HepG2 (cell line): ENCODE measurements around the gene CDYL. TPM values are rescaled to one million over a fixed set of nuclear protein-coding genes. Genes with fewer than 3 reads are reported as not detected.
A peak's percentile ranks its signal among the peaks of the same experiment; 100 is the strongest.

Experiments used
- KAT2B ChIP-seq: fragments of 150-350 bp; IDR thresholded peaks from 2 replicates; pipeline ENCODE4 v1.6.1; 2014; ENCODE audit warnings: low read depth, low read length, borderline replicate concordance
- KDM5B ChIP-seq: sonication (generic); formaldehyde crosslinking; IDR thresholded peaks from 2 replicates; pipeline ENCODE4 v1.4.0; 2020; ENCODE audit warnings: missing genetic modification reagents, mild to moderate bottlenecking, borderline replicate concordance
- NR3C1 ChIP-seq: sonication (generic); formaldehyde crosslinking; IDR thresholded peaks from 2 replicates; pipeline ENCODE4 v1.4.0; 2020; ENCODE audit warnings: missing genetic modification reagents
- RXRA ChIP-seq: sonication (generic); formaldehyde crosslinking; IDR thresholded peaks from 2 replicates; pipeline ENCODE4 v1.5.1; 2020; ENCODE audit warnings: missing genetic modification reagents
- SRSF9 ChIP-seq: fragments of 200-400 bp; formaldehyde crosslinking; IDR thresholded peaks from 2 replicates; pipeline ENCODE4 v1.6.1; 2018; ENCODE audit warnings: borderline replicate concordance, mild to moderate bottlenecking, low read depth, low read length; ENCODE audit not compliant: insufficient read depth, poor library complexity, severe bottlenecking
- ZNF567 ChIP-seq: sonication (generic); formaldehyde crosslinking; IDR thresholded peaks from 2 replicates; pipeline ENCODE4 v1.8.1; 2023; ENCODE audit warnings: mild to moderate bottlenecking, missing genetic modification reagents, borderline replicate concordance
- ZNF607 ChIP-seq: sonication (generic); formaldehyde crosslinking; IDR thresholded peaks from 2 replicates; pipeline ENCODE4 v1.5.1; 2020; ENCODE audit warnings: missing genetic modification reagents, mild to moderate bottlenecking, borderline replicate concordance
- polyA plus RNA-seq, 8 experiments: library from polyadenylated mRNA; depleted of rRNA in 3 of 8; stranded (reverse) in 7 of 8; unstranded in 1 of 8; fragments of >200 nt; fragmentation: Illumina TruSeq in 4 of 8; extraction: Trizol in 4 of 8; gene quantifications; 2 replicates each; pipeline versions ENCODE4 v1.2.1 to v1.2.3, GENCODE V29; 2011 to 2016; ENCODE audit warnings: low read depth in 4 of 8, missing spikeins in 1 of 8, mixed read lengths in 1 of 8; ENCODE audit not compliant: insufficient read depth in 1 of 8
- total RNA-seq, 5 experiments: library from RNA; depleted of rRNA; stranded (reverse); fragments of >200 nt; fragmentation: Illumina TruSeq; extraction: Trizol; gene quantifications; 2 replicates each; pipeline ENCODE4 v1.2.3, GENCODE V29; 2016; ENCODE audit warnings: low read depth in 1 of 5
- TF ChIP-seq, protein P1 (sequence below), 2 experiments: fragments of 450-650 bp in 1 of 2; sonication (generic) in 1 of 2; formaldehyde crosslinking in 1 of 2; IDR thresholded peaks; 2 replicates each; pipeline versions ENCODE4 v1.6.1 to v1.8.0; 2016 to 2022; ENCODE audit warnings: antibody characterized with exemption in 1 of 2, mild to moderate bottlenecking in 1 of 2, missing genetic modification reagents in 1 of 2
- TF ChIP-seq, protein P2 (sequence below): sonication (generic); formaldehyde crosslinking; IDR thresholded peaks from 2 replicates; pipeline ENCODE4 v1.5.1; 2020; ENCODE audit warnings: mild to moderate bottlenecking, missing genetic modification reagents, moderate library complexity
- TF ChIP-seq, protein P3 (sequence below): sonication (generic); formaldehyde crosslinking; IDR thresholded peaks from 2 replicates; pipeline ENCODE4 v1.4.0; 2020; ENCODE audit warnings: missing genetic modification reagents, borderline replicate concordance

Gene CDYL
- total and polyA plus RNA-seq, 2 of the 13 experiments (the other 11 are each of a cell fraction or from before 2014, with no cell fraction given) = 22.8 to 105 TPM

DNA sequence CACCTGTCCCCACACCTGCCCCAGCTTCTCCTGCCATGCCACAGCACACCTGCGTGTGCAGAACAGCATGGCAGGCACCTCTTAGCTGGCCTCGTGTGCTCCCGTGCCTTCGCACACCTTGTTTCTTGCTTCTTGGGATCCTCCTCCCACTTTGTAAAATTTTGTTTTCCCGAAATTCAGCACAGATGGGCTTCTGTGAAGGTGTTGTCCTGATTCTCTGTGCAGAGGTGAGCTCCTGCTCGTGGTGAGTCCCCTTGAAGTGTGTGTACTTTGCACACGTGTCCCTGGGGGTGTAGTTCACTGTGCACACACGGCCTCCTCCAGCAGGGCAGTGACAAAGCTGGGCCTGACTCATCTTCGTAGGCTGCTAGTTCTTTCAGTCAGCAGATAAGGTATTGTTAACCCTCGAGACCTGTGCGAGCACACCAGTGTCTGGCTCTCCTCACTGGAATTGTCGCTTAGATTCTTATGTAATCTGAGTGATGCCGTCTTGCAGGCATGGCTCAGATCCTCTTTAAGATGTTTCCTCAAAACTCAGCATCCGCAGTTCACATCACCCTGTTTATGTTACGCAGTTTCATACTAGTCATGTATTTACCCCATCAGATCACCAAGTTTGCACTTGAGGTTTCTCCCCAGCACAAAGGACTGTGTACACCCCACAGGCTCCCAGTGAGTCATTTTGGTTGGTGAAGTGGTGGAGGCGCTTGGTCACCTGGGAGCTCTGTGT lies 77.7 kb downstream of the CDYL start (continued):
- TF ChIP-seq, protein P1, sequence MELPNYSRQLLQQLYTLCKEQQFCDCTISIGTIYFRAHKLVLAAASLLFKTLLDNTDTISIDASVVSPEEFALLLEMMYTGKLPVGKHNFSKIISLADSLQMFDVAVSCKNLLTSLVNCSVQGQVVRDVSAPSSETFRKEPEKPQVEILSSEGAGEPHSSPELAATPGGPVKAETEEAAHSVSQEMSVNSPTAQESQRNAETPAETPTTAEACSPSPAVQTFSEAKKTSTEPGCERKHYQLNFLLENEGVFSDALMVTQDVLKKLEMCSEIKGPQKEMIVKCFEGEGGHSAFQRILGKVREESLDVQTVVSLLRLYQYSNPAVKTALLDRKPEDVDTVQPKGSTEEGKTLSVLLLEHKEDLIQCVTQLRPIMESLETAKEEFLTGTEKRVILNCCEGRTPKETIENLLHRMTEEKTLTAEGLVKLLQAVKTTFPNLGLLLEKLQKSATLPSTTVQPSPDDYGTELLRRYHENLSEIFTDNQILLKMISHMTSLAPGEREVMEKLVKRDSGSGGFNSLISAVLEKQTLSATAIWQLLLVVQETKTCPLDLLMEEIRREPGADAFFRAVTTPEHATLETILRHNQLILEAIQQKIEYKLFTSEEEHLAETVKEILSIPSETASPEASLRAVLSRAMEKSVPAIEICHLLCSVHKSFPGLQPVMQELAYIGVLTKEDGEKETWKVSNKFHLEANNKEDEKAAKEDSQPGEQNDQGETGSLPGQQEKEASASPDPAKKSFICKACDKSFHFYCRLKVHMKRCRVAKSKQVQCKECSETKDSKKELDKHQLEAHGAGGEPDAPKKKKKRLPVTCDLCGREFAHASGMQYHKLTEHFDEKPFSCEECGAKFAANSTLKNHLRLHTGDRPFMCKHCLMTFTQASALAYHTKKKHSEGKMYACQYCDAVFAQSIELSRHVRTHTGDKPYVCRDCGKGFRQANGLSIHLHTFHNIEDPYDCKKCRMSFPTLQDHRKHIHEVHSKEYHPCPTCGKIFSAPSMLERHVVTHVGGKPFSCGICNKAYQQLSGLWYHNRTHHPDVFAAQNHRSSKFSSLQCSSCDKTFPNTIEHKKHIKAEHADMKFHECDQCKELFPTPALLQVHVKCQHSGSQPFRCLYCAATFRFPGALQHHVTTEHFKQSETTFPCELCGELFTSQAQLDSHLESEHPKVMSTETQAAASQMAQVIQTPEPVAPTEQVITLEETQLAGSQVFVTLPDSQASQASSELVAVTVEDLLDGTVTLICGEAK (IDR thresholded peaks at IDR 0.05) = no peak
- TF ChIP-seq, protein P1 (CRISPR knock-in tag; IDR thresholded peaks at IDR 0.05) = 0 out of 2 replicates have a peak, but pooled peaks have one; percentile 35
- TF ChIP-seq ZNF607 = no peak
- TF ChIP-seq NR3C1 (CRISPR knock-in tag) = no peak
- TF ChIP-seq KAT2B = no peak
- peak; percentile 32; the same call in 1 of the 2 replicates for TF ChIP-seq RXRA (CRISPR knock-in tag)
- TF ChIP-seq, protein P2, sequence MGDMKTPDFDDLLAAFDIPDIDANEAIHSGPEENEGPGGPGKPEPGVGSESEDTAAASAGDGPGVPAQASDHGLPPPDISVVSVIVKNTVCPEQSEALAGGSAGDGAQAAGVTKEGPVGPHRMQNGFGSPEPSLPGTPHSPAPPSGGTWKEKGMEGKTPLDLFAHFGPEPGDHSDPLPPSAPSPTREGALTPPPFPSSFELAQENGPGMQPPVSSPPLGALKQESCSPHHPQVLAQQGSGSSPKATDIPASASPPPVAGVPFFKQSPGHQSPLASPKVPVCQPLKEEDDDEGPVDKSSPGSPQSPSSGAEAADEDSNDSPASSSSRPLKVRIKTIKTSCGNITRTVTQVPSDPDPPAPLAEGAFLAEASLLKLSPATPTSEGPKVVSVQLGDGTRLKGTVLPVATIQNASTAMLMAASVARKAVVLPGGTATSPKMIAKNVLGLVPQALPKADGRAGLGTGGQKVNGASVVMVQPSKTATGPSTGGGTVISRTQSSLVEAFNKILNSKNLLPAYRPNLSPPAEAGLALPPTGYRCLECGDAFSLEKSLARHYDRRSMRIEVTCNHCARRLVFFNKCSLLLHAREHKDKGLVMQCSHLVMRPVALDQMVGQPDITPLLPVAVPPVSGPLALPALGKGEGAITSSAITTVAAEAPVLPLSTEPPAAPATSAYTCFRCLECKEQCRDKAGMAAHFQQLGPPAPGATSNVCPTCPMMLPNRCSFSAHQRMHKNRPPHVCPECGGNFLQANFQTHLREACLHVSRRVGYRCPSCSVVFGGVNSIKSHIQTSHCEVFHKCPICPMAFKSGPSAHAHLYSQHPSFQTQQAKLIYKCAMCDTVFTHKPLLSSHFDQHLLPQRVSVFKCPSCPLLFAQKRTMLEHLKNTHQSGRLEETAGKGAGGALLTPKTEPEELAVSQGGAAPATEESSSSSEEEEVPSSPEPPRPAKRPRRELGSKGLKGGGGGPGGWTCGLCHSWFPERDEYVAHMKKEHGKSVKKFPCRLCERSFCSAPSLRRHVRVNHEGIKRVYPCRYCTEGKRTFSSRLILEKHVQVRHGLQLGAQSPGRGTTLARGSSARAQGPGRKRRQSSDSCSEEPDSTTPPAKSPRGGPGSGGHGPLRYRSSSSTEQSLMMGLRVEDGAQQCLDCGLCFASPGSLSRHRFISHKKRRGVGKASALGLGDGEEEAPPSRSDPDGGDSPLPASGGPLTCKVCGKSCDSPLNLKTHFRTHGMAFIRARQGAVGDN (CRISPR knock-in tag) = peak; percentile 55
- no peak for TF ChIP-seq ZNF567 (CRISPR knock-in tag)
- TF ChIP-seq, protein P3, sequence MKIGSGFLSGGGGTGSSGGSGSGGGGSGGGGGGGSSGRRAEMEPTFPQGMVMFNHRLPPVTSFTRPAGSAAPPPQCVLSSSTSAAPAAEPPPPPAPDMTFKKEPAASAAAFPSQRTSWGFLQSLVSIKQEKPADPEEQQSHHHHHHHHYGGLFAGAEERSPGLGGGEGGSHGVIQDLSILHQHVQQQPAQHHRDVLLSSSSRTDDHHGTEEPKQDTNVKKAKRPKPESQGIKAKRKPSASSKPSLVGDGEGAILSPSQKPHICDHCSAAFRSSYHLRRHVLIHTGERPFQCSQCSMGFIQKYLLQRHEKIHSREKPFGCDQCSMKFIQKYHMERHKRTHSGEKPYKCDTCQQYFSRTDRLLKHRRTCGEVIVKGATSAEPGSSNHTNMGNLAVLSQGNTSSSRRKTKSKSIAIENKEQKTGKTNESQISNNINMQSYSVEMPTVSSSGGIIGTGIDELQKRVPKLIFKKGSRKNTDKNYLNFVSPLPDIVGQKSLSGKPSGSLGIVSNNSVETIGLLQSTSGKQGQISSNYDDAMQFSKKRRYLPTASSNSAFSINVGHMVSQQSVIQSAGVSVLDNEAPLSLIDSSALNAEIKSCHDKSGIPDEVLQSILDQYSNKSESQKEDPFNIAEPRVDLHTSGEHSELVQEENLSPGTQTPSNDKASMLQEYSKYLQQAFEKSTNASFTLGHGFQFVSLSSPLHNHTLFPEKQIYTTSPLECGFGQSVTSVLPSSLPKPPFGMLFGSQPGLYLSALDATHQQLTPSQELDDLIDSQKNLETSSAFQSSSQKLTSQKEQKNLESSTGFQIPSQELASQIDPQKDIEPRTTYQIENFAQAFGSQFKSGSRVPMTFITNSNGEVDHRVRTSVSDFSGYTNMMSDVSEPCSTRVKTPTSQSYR (CRISPR knock-in tag) = no peak
- no peak for TF ChIP-seq KDM5B (CRISPR knock-in tag)
- no peak for TF ChIP-seq SRSF9
